H9 (cell line): ENCODE measurements around the gene CCT4. TPM values are rescaled to one million over a fixed set of nuclear protein-coding genes. Genes with fewer than 3 reads are reported as not detected.

ENCODE experiments used
- DNase-seq: peaks from one replicate; pipeline ENCODE4 v3.0.0-alpha.2; 2017
- H2AFZ ChIP-seq: one replicate; pipeline ENCODE4 v1.6.1; 2013; ENCODE audit warnings: mild to moderate bottlenecking, low read length, control low read depth, moderate library complexity
- H2AK5ac ChIP-seq: 2 replicates; pipeline ENCODE4 v1.6.1; 2013; ENCODE audit warnings: low read length, control low read depth, mixed read lengths; ENCODE audit not compliant: insufficient read length
- H2BK120ac ChIP-seq: one replicate; pipeline ENCODE4 v1.6.1; 2013; ENCODE audit warnings: low read depth, mild to moderate bottlenecking, low read length, control low read depth, inconsistent platforms; ENCODE audit not compliant: poor library complexity, severe bottlenecking
- H2BK12ac ChIP-seq: 2 replicates; pipeline ENCODE4 v1.6.1; 2013; ENCODE audit warnings: low read length, control low read depth, mixed read lengths, low read depth; ENCODE audit not compliant: insufficient read length
- H2BK15ac ChIP-seq: 2 replicates; pipeline ENCODE4 v1.6.1; 2013; ENCODE audit warnings: low read depth, low read length, control low read depth
- H2BK20ac ChIP-seq: one replicate; pipeline ENCODE4 v1.6.1; 2013; ENCODE audit warnings: low read depth, mild to moderate bottlenecking, low read length, control low read depth, inconsistent platforms; ENCODE audit not compliant: poor library complexity, severe bottlenecking
- H2BK5ac ChIP-seq: 2 replicates; pipeline ENCODE4 v1.6.1; 2013; ENCODE audit warnings: low read length, control low read depth, mixed read lengths; ENCODE audit not compliant: insufficient read length
- H3K14ac ChIP-seq: 2 replicates; pipeline ENCODE4 v1.6.1; 2013; ENCODE audit warnings: low read length, control low read depth; ENCODE audit not compliant: insufficient read depth
- H3K18ac ChIP-seq: 2 replicates; pipeline ENCODE4 v1.6.1; 2013; ENCODE audit warnings: low read depth, mild to moderate bottlenecking, mixed read lengths, low read length, control low read depth; ENCODE audit not compliant: insufficient read length
- H3K23ac ChIP-seq: 2 replicates; pipeline ENCODE4 v1.6.1; 2013; ENCODE audit warnings: low read length, control low read depth, mixed read lengths, low read depth; ENCODE audit not compliant: insufficient read length
- H3K23me2 ChIP-seq: 2 replicates; pipeline ENCODE4 v1.6.1; 2013; ENCODE audit warnings: low read depth, mild to moderate bottlenecking, mixed read lengths, low read length, control low read depth; ENCODE audit not compliant: insufficient read length, poor library complexity, severe bottlenecking
- H3K27ac ChIP-seq: 2 replicates; pipeline ENCODE4 v1.5.1; 2013; ENCODE audit warnings: low read length, control low read depth, mixed read lengths, low read depth; ENCODE audit not compliant: insufficient read length
- H3K27me3 ChIP-seq: 2 replicates; pipeline ENCODE4 v1.6.1; 2013; ENCODE audit warnings: low read length, control low read depth, inconsistent platforms; ENCODE audit not compliant: insufficient read depth
- H3K4ac ChIP-seq: 2 replicates; pipeline ENCODE4 v1.6.1; 2013; ENCODE audit warnings: low read depth, mild to moderate bottlenecking, control low read depth, inconsistent platforms, low read length, moderate library complexity
- H3K4me1 ChIP-seq: 2 replicates; pipeline ENCODE4 v1.6.1; 2013; ENCODE audit warnings: low read length, control low read depth, inconsistent platforms; ENCODE audit not compliant: insufficient read depth
- H3K4me2 ChIP-seq: 2 replicates; pipeline ENCODE4 v1.6.1; 2013; ENCODE audit warnings: low read length, control low read depth, mixed read lengths; ENCODE audit not compliant: insufficient read length, insufficient read depth
- H3K56ac ChIP-seq: 2 replicates; pipeline ENCODE4 v1.6.1; 2013; ENCODE audit warnings: low read depth, mild to moderate bottlenecking, mixed read lengths, low read length, control low read depth; ENCODE audit not compliant: insufficient read length
- H3K79me1 ChIP-seq: 2 replicates; pipeline ENCODE4 v1.6.1; 2013; ENCODE audit warnings: low read depth, mild to moderate bottlenecking, moderate library complexity, low read length, control low read depth, inconsistent platforms; ENCODE audit not compliant: insufficient read depth, poor library complexity, severe bottlenecking
- H3K79me2 ChIP-seq: 2 replicates; pipeline ENCODE4 v1.6.1; 2013; ENCODE audit warnings: low read length, control low read depth, inconsistent platforms; ENCODE audit not compliant: insufficient read depth
- H3K9ac ChIP-seq: 2 replicates; pipeline ENCODE4 v1.6.1; 2013; ENCODE audit warnings: low read length, control low read depth, mixed read lengths; ENCODE audit not compliant: insufficient read length; ENCODE audit errors: extremely low read depth
- H3K9me3 ChIP-seq: one replicate; pipeline ENCODE4 v1.6.1; 2013; ENCODE audit warnings: low read depth, low read length, inconsistent platforms; ENCODE audit not compliant: control insufficient read depth
- H3T11ph ChIP-seq: one replicate; pipeline ENCODE4 v1.6.1; 2013; ENCODE audit warnings: mild to moderate bottlenecking, low read length, control low read depth, inconsistent platforms
- H4K20me1 ChIP-seq: one replicate; pipeline ENCODE4 v1.6.1; 2013; ENCODE audit not compliant: control insufficient read depth, insufficient read length, insufficient read depth
- H4K5ac ChIP-seq: 2 replicates; pipeline ENCODE4 v1.6.1; 2013; ENCODE audit warnings: low read depth, mild to moderate bottlenecking, mixed read lengths, low read length, control low read depth; ENCODE audit not compliant: insufficient read length
- H4K8ac ChIP-seq: replicated peaks from 2 replicates; pipeline ENCODE4 v1.6.1; 2013; ENCODE audit warnings: low read length, control low read depth, mixed read lengths, low read depth; ENCODE audit not compliant: insufficient read length
- H4K91ac ChIP-seq: 2 replicates; pipeline ENCODE4 v1.6.1; 2013; ENCODE audit warnings: low read depth, mild to moderate bottlenecking, moderate library complexity, mixed read lengths, low read length, control low read depth; ENCODE audit not compliant: insufficient read length
- H3K27ac Mint-ChIP-seq, 3 experiments: 2 replicates in 2 of 3; 3 replicates in 1 of 3; pipeline ENCODE4 v1.8.0; 2020 to 2021; ENCODE audit warnings: mixed read lengths in 3 of 3, mild to moderate bottlenecking in 1 of 3, moderate library complexity in 1 of 3
- H3K27me3 Mint-ChIP-seq: 2 replicates; pipeline ENCODE4 v1.8.0; 2021; ENCODE audit warnings: low read depth, mild to moderate bottlenecking, moderate library complexity, mixed read lengths
- H3K36me3 Mint-ChIP-seq, 3 experiments: 2 replicates in 2 of 3; 3 replicates in 1 of 3; pipeline ENCODE4 v1.8.0; 2020 to 2021; ENCODE audit warnings: low read depth in 3 of 3, mixed read lengths in 3 of 3; ENCODE audit not compliant: insufficient read depth in 1 of 3
- H3K4me1 Mint-ChIP-seq, 2 experiments: 2 replicates each; pipeline ENCODE4 v1.8.0; 2020; ENCODE audit warnings: mixed read lengths in 2 of 2
- H3K4me3 Mint-ChIP-seq, 2 experiments: 2 replicates in 1 of 2; 3 replicates in 1 of 2; pipeline ENCODE4 v1.8.0; 2020 to 2021; ENCODE audit warnings: mild to moderate bottlenecking in 2 of 2, mixed read lengths in 2 of 2, moderate library complexity in 1 of 2
- H3K9me3 Mint-ChIP-seq, 2 experiments: 2 replicates in 1 of 2; 3 replicates in 1 of 2; pipeline ENCODE4 v1.8.0; 2020; ENCODE audit warnings: mild to moderate bottlenecking in 2 of 2, mixed read lengths in 2 of 2, moderate library complexity in 1 of 2
- WGBS: extraction: QIAGEN DNeasy Blood & Tissue Kit; methylation state at CpG from one replicate; pipeline ENCODE4 v1.1.7; 2013; ENCODE audit warnings: missing lambda C conversion rate, low lambda C conversion rate, mixed read lengths; ENCODE audit not compliant: insufficient read length; ENCODE audit errors: extremely low coverage; 5-methylcytosine and 5-hydroxymethylcytosine counted together
- total RNA-seq: library from RNA; stranded (reverse); gene quantifications from 2 replicates; pipeline ENCODE4 v1.2.1, GENCODE V29; 2021
- TF ChIP-seq, protein P1 (sequence below): fragments of 200-600 bp; sonication (generic); conservative IDR thresholded peaks from 3 replicates; pipeline ENCODE4 v1.8.0; 2021; ENCODE audit warnings: antibody characterized with exemption, mild to moderate bottlenecking

CCT4 gene
- total RNA-seq, 1 experiment from 2014 or later = 360 TPM

DNA sequence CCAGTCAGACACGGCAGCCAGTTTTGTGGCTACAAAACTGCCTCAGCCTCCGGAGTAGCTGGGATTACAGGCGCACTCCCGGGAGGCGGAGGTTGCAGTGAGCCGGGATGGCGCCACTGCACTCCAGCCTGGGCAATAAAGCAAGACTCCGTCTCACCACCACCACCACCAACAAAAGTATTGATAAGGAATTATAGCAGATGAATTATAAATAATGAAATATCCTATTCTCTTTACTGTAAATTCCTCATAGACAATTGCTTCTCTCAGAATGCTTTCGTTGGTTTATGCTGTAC is 33.2 kb downstream of the CCT4 start:
- peak overlapping the region; percentile 92 to 96 for H3K4me3 Mint-ChIP-seq
- H3K27ac Mint-ChIP-seq = peak overlapping the region; percentile 96 to 98 (median 98); a peak in 5 of 7 replicates
- peak overlapping the region; percentile 85; the same call in 1 of the 2 replicates for H3K14ac ChIP-seq
- peak overlapping the region; percentile 78 for H3K4me2 ChIP-seq
- no peaks in the 10 kb centered on the region for H3K9me3 Mint-ChIP-seq
- no peak overlapping the region for H2BK120ac ChIP-seq
- H3K27me3 Mint-ChIP-seq = no peaks in the 10 kb centered on the region
- no peaks in the 10 kb centered on the region for H3K9me3 ChIP-seq
- H2BK20ac ChIP-seq = no peak overlapping the region
- H2AFZ ChIP-seq = peak overlapping the region; percentile 94
- peaks cover 0 to 2% (median 0%) of the 10 kb centered on the region in 3 experiments; a peak in 1 of 7 replicates for H3K36me3 Mint-ChIP-seq
- H3K79me2 ChIP-seq = no peaks in the 10 kb centered on the region
- H3K9ac ChIP-seq = peak overlapping the region; percentile 72
- no peak overlapping the region for H4K5ac ChIP-seq
- H3K56ac ChIP-seq = no peak overlapping the region
- no peak overlapping the region for H2BK12ac ChIP-seq
- no peak overlapping the region for H3K23ac ChIP-seq
- no CpG with 5 or more reads among the region's 9 CpGs for WGBS
- H2AK5ac ChIP-seq = no peak overlapping the region
- peak overlapping the region; percentile 55 for H3K18ac ChIP-seq
- H3K4ac ChIP-seq = no peak overlapping the region
- H3K23me2 ChIP-seq = peaks cover 4% of the 10 kb centered on the region
- no peak overlapping the region for H3T11ph ChIP-seq
- H2BK15ac ChIP-seq = no peak overlapping the region
- H2BK5ac ChIP-seq = no peak overlapping the region
- peaks cover 10 to 15% of the 10 kb centered on the region in 2 experiments for H3K4me1 Mint-ChIP-seq
- H3K27ac ChIP-seq = no peak overlapping the region
- no peaks in the 10 kb centered on the region for H4K20me1 ChIP-seq
- TF ChIP-seq, protein P1, sequence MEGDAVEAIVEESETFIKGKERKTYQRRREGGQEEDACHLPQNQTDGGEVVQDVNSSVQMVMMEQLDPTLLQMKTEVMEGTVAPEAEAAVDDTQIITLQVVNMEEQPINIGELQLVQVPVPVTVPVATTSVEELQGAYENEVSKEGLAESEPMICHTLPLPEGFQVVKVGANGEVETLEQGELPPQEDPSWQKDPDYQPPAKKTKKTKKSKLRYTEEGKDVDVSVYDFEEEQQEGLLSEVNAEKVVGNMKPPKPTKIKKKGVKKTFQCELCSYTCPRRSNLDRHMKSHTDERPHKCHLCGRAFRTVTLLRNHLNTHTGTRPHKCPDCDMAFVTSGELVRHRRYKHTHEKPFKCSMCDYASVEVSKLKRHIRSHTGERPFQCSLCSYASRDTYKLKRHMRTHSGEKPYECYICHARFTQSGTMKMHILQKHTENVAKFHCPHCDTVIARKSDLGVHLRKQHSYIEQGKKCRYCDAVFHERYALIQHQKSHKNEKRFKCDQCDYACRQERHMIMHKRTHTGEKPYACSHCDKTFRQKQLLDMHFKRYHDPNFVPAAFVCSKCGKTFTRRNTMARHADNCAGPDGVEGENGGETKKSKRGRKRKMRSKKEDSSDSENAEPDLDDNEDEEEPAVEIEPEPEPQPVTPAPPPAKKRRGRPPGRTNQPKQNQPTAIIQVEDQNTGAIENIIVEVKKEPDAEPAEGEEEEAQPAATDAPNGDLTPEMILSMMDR = no peak
- no peak for DNase-seq
- no peaks in the 10 kb centered on the region for H3K79me1 ChIP-seq
- no peak overlapping the region for H4K91ac ChIP-seq
- no peaks in the 10 kb centered on the region for H3K27me3 ChIP-seq
- H3K4me1 ChIP-seq = no peaks in the 10 kb centered on the region
- no peak overlapping the region for H4K8ac ChIP-seq
